Upper lobe of left lung (tissue), 4 donors: Measurements from ENCODE around the gene GOLGA3.

Source experiments
- CTCF ChIP-seq, 6 experiments: fragments of 450-650 bp in 4 of 6; fragments of 200-600 bp in 2 of 6; sonication (generic) in 2 of 6; IDR thresholded peaks; one replicate each; pipeline ENCODE4 v1.5.1; 2016 to 2019; ENCODE audit warnings: antibody characterized with exemption in 6 of 6
- EP300 ChIP-seq, 4 donors: sonication (generic); formaldehyde crosslinking; IDR thresholded peaks; one replicate each; pipeline ENCODE4 v1.5.1; 2017; ENCODE audit warnings: antibody characterized with exemption in 4 of 4, control low read depth in 2 of 4
- POLR2A ChIP-seq, 4 donors: fragments of 450-650 bp; IDR thresholded peaks; one replicate each; pipeline ENCODE4 v1.5.1; 2016 to 2017; ENCODE audit warnings: antibody characterized with exemption in 4 of 4, mild to moderate bottlenecking in 2 of 4
- POLR2AphosphoS5 ChIP-seq, 2 donors: sonication (generic); formaldehyde crosslinking; IDR thresholded peaks; one replicate each; pipeline ENCODE4 v1.5.1; 2017; ENCODE audit warnings: antibody characterized with exemption in 2 of 2

GRCh38 chr12:132727091-132727794 lies 101.4 kb downstream of the GOLGA3 start:
- no peak for TF ChIP-seq CTCF (IDR thresholded peaks at IDR 0.05)
- no peak for TF ChIP-seq POLR2A (IDR thresholded peaks at IDR 0.05)
- TF ChIP-seq POLR2AphosphoS5 (IDR thresholded peaks at IDR 0.05), result no peak
- TF ChIP-seq EP300 (IDR thresholded peaks at IDR 0.05), result no peak
